PFSK-1 (cell line): ENCODE data around the gene PLEKHG4B.

Experiments used
- FOXP2 ChIP-seq: optimal IDR thresholded peaks from 2 replicates; pipeline ENCODE3; 2011; ENCODE audit warnings: borderline replicate concordance, control low read depth, inconsistent platforms; ENCODE audit not compliant: insufficient read depth; ENCODE audit errors: extremely low read length, extremely low read depth
- POLR2AphosphoS5 ChIP-seq: IDR thresholded peaks from 2 replicates; pipeline ENCODE4 v1.6.1; 2012; ENCODE audit warnings: low read depth, mild to moderate bottlenecking, control low read depth, low read length, moderate library complexity
- SIN3A ChIP-seq: IDR thresholded peaks from 2 replicates; pipeline ENCODE4 v1.6.1; 2012; ENCODE audit warnings: mild to moderate bottlenecking, low read length, moderate library complexity, borderline replicate concordance; ENCODE audit not compliant: insufficient read depth
- TAF1 ChIP-seq: IDR thresholded peaks from 2 replicates; pipeline ENCODE4 v1.6.1; 2012; ENCODE audit warnings: low read length, control low read depth, borderline replicate concordance; ENCODE audit not compliant: insufficient read depth
- TF ChIP-seq, protein P1 (sequence below), 2 experiments: IDR thresholded peaks; 2 replicates each; pipeline versions ENCODE4 v1.6.1 to v1.8.0; 2011 to 2012; ENCODE audit warnings: low read depth in 2 of 2, low read length in 2 of 2, control low read depth in 1 of 2, inconsistent platforms in 1 of 2, mild to moderate bottlenecking in 1 of 2, moderate library complexity in 1 of 2; ENCODE audit not compliant: insufficient read depth in 1 of 2

PLEKHG4B gene

DNA sequence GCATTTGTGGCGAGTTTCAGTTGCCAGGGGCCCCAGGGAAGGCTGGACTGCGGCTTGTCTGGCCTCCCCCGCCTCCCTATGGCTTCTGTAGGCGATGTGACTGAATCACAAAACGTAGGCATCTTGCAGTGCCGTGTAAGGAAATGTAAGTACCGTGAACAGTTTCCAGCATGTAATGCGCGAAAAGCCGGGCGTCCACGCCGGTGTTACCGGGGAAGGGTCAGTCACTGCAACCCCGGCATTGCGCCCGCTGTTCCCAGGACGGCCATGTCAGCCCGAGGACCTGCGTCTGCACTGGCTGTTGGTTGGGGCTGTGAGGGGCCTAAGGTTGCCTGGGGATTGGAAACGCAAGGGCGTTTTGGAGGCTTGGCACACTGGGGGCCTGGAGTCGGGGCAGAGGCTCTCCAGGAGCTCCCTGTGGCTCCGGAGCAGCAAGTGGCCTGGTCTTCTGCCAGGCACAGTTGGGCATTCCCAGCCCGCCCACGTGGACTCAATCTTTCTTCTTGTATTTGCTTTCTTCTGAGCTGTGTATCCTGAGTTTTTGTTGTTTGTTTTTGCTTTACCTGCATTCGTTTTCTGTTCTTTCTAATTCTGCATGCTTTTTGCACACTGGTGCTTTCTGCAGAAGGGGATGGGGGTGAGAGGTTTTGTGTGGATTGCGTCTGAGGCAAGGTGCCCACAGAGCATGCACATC, 36.9 kb upstream of the PLEKHG4B start:
- TF ChIP-seq FOXP2 = no peak
- TF ChIP-seq SIN3A = no peak
- TF ChIP-seq TAF1 = no peak
- TF ChIP-seq POLR2AphosphoS5 = no peak
- TF ChIP-seq, protein P1, sequence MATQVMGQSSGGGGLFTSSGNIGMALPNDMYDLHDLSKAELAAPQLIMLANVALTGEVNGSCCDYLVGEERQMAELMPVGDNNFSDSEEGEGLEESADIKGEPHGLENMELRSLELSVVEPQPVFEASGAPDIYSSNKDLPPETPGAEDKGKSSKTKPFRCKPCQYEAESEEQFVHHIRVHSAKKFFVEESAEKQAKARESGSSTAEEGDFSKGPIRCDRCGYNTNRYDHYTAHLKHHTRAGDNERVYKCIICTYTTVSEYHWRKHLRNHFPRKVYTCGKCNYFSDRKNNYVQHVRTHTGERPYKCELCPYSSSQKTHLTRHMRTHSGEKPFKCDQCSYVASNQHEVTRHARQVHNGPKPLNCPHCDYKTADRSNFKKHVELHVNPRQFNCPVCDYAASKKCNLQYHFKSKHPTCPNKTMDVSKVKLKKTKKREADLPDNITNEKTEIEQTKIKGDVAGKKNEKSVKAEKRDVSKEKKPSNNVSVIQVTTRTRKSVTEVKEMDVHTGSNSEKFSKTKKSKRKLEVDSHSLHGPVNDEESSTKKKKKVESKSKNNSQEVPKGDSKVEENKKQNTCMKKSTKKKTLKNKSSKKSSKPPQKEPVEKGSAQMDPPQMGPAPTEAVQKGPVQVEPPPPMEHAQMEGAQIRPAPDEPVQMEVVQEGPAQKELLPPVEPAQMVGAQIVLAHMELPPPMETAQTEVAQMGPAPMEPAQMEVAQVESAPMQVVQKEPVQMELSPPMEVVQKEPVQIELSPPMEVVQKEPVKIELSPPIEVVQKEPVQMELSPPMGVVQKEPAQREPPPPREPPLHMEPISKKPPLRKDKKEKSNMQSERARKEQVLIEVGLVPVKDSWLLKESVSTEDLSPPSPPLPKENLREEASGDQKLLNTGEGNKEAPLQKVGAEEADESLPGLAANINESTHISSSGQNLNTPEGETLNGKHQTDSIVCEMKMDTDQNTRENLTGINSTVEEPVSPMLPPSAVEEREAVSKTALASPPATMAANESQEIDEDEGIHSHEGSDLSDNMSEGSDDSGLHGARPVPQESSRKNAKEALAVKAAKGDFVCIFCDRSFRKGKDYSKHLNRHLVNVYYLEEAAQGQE (IDR thresholded peaks at IDR 0.05; ENCODE audit: insufficient read depth in 1 of 2, low read depth in 2 of 2, low read length in 2 of 2) = no peak

DNA sequence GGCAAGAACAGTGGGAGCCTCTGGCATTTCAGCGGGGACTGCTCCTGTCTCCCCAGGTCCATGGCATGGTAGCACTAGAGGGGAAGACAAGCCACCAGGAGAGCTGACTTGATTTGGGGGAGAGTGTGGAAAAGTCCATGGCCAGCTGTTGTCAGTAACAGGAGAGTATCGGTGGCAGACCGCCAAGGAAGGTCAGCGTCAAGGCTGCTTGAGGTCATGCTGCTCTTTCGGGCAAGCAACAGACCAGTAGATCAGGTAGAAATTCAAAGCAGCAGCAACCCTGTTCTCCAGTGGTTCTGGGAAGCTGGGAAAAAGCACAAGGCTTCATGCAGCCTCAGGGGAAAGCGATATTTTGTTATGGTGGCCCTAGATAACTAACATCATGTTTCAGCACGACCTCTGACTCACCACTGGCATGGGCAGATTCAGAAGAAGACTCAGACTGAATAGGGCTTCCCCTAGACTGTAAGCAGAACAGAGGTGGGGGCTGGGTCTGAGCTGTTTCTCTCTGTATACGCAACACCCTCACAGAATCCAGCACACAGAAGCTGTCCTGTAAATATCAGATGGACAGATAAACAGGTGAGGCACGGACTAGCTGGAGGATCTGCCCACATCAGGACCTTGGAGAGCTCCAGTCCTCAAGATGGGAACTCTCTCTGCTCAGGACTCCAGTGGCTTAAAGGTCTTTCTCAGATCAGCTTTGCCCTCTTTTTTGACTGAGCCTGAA, 35.2 kb upstream of the PLEKHG4B start:
- TF ChIP-seq FOXP2 (no peak), TAF1 (no peak), SIN3A (no peak), POLR2AphosphoS5 (no peak)
- TF ChIP-seq, protein P1 (IDR thresholded peaks at IDR 0.05; ENCODE audit: insufficient read depth in 1 of 2, low read depth in 2 of 2, low read length in 2 of 2) = peak; percentile 94 to 97

DNA sequence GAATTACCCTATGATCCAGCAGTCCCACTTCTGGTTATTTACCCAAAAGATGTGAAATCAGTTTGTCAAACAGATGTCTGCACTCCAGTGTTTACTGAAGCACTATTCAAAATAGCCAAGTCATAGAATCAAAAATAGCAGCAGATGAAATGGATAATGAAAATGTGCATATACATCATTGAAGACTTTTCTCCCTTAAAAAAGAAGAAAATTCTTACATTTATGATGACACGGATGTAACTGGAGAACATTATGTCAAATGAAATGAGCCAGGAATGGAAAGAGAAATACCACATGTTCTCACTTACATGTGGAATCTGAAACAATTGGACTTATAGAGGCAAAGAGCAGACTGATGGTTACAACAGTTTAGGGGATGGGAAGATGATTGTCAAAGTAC, 21.5 kb upstream of the PLEKHG4B start:
- no peak for TF ChIP-seq FOXP2
- TF ChIP-seq, protein P1 (IDR thresholded peaks at IDR 0.05; ENCODE audit: insufficient read depth in 1 of 2, low read depth in 2 of 2, low read length in 2 of 2) = no peak

DNA sequence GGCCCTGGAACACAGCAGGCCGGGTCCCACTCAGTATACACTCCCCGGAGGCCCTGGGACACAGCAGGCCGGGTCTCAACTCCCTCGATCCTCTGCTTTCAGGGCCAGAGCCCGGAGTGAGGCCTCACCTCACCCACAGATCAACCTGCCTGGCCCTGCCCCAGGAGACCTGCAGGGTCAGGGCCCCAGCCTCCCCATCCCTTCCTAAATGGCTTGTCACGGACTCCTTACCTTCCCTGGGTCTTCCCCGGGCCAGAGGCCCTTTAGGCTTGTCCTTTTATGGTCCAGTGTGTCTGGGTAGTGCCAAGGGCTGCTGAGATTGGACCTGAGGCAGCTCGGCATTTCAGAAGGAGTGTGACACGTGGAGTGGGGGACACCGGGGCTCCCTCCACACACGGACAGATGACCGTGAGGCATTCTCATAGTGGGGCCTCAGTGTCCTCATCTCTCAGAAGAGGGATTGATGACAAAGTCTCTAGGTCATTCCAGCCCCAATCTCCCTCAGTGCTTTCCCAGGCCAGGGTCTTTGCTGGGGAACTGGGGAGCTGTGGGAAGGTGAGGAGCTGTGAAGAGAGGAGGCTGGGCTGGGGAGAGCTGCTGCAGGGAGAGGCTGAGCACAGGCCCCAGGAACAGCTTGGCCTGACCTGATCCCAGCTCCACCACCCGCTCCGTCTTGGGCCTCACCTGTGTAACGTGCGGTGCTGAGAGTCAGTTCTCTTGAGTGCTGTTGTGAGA, 18.0 kb upstream of the PLEKHG4B start:
- TF ChIP-seq TAF1 = no peak
- TF ChIP-seq SIN3A = no peak
- no peak for TF ChIP-seq POLR2AphosphoS5
- TF ChIP-seq FOXP2 = no peak
- TF ChIP-seq, protein P1 (IDR thresholded peaks at IDR 0.05; ENCODE audit: insufficient read depth in 1 of 2, low read depth in 2 of 2, low read length in 2 of 2) = no peak
